CD14-positive monocyte (primary cell): ENCODE results near the gene ZNF83. TPM values are rescaled to one million over a fixed set of nuclear protein-coding genes. Genes with fewer than 3 reads are reported as not detected.

Experiments
- DNase-seq, 3 donors: peaks; one replicate each; pipeline ENCODE4 v3.0.0-alpha.2; 2011 to 2022
- H2AFZ ChIP-seq: 2 replicates; pipeline ENCODE4 v1.6.0; 2012; ENCODE audit warnings: mild to moderate bottlenecking, low read depth, low read length, inconsistent platforms; ENCODE audit not compliant: insufficient read depth, poor library complexity, severe bottlenecking
- H3K27ac ChIP-seq, 2 donors: 1 replicate in 1 of 2; 2 replicates in 1 of 2; pipeline ENCODE4 v1.5.1; 2012 to 2013; ENCODE audit warnings: low read length in 2 of 2, control low read depth in 1 of 2, inconsistent platforms in 1 of 2, low read depth in 1 of 2, mild to moderate bottlenecking in 1 of 2
- H3K27me3 ChIP-seq, 2 donors: one replicate each; pipeline versions ENCODE4 v1.6.0 to v1.6.1; 2011 to 2013; ENCODE audit warnings: low read length in 2 of 2; ENCODE audit not compliant: control insufficient read depth in 2 of 2, insufficient read depth in 2 of 2
- H3K36me3 ChIP-seq, 2 donors: replicated peaks in 1 of 2; 1 replicate in 1 of 2; 2 replicates in 1 of 2; pipeline versions ENCODE4 v1.5.1 to v1.6.1; 2012 to 2013; ENCODE audit warnings: low read length in 2 of 2, control low read depth in 1 of 2, inconsistent platforms in 1 of 2, mild to moderate bottlenecking in 1 of 2; ENCODE audit not compliant: insufficient read depth in 2 of 2, control insufficient read depth in 1 of 2
- H3K4me1 ChIP-seq, 2 donors: 1 replicate in 1 of 2; 2 replicates in 1 of 2; pipeline versions ENCODE4 v1.5.1 to v1.6.1; 2012 to 2013; ENCODE audit warnings: low read length in 2 of 2, control low read depth in 1 of 2, inconsistent platforms in 1 of 2, mild to moderate bottlenecking in 1 of 2, moderate library complexity in 1 of 2; ENCODE audit not compliant: insufficient read depth in 2 of 2, control insufficient read depth in 1 of 2
- H3K4me2 ChIP-seq: replicated peaks from 2 replicates; pipeline ENCODE3; 2012; ENCODE audit warnings: low read length, moderate library complexity, mild to moderate bottlenecking; ENCODE audit not compliant: poor library complexity, severe bottlenecking; ENCODE audit errors: extremely low read depth
- H3K4me3 ChIP-seq, 3 experiments: fragments of 200-600 bp in 1 of 3; sonication (generic) in 1 of 3; replicated peaks in 1 of 3; 1 replicate in 2 of 3; 2 replicates in 1 of 3; pipeline ENCODE4 v1.5.1; 2011 to 2013; ENCODE audit warnings: low read length in 3 of 3, mild to moderate bottlenecking in 3 of 3, control low read depth in 2 of 3, low read depth in 2 of 3, inconsistent platforms in 1 of 3, moderate library complexity in 1 of 3
- H3K79me2 ChIP-seq: 2 replicates; pipeline ENCODE4 v1.6.0; 2012; ENCODE audit warnings: mild to moderate bottlenecking, control low read depth, inconsistent platforms, low read length, moderate library complexity; ENCODE audit not compliant: insufficient read depth
- H3K9ac ChIP-seq: 2 replicates; pipeline ENCODE4 v1.6.0; 2017; ENCODE audit warnings: low read length, mild to moderate bottlenecking; ENCODE audit not compliant: insufficient read depth, poor library complexity, severe bottlenecking
- H3K9me3 ChIP-seq, 2 donors: replicated peaks in 1 of 2; 1 replicate in 1 of 2; 2 replicates in 1 of 2; pipeline versions ENCODE4 v1.5.1 to v1.6.1; 2012 to 2013; ENCODE audit warnings: low read length in 2 of 2, control low read depth in 1 of 2; ENCODE audit not compliant: control insufficient read depth in 1 of 2, insufficient read depth in 1 of 2
- H4K20me1 ChIP-seq: 2 replicates; pipeline ENCODE4 v1.6.0; 2012; ENCODE audit warnings: mild to moderate bottlenecking, low read length, control low read depth, moderate library complexity; ENCODE audit not compliant: insufficient read depth
- H3K27ac Mint-ChIP-seq, 7 donors: one replicate each; pipeline ENCODE4 v1.8.0; 2020; ENCODE audit warnings: mild to moderate bottlenecking in 7 of 7, mixed read lengths in 7 of 7, moderate library complexity in 6 of 7, inconsistent platforms in 2 of 7
- H3K27me3 Mint-ChIP-seq, 3 donors: one replicate each; pipeline ENCODE4 v1.8.0; 2021 to 2022; ENCODE audit warnings: low read depth in 3 of 3, mild to moderate bottlenecking in 3 of 3, mixed read lengths in 3 of 3, moderate library complexity in 3 of 3, inconsistent platforms in 1 of 3
- H3K36me3 Mint-ChIP-seq, 2 donors: one replicate each; pipeline ENCODE4 v1.8.0; 2020; ENCODE audit warnings: mixed read lengths in 2 of 2, inconsistent platforms in 1 of 2, mild to moderate bottlenecking in 1 of 2
- H3K4me1 Mint-ChIP-seq: one replicate; pipeline ENCODE4 v1.8.0; 2020; ENCODE audit warnings: mild to moderate bottlenecking, mixed read lengths
- H3K4me3 Mint-ChIP-seq, 2 donors: one replicate each; pipeline ENCODE4 v1.8.0; 2020; ENCODE audit warnings: mild to moderate bottlenecking in 2 of 2, mixed read lengths in 2 of 2, moderate library complexity in 1 of 2
- H3K9me3 Mint-ChIP-seq, 7 donors: one replicate each; pipeline ENCODE4 v1.8.0; 2020 to 2022; ENCODE audit warnings: mixed read lengths in 7 of 7, mild to moderate bottlenecking in 6 of 7, moderate library complexity in 6 of 7, inconsistent platforms in 2 of 7
- CTCF ChIP-seq: fragments of 200-600 bp; IDR thresholded peaks from one replicate; pipeline ENCODE4 v1.8.0; 2022; ENCODE audit warnings: antibody characterized with exemption, mild to moderate bottlenecking
- WGBS: methylation state at CpG from one replicate; pipeline ENCODE4 v1.1.5; 2013; ENCODE audit warnings: missing lambda C conversion rate; ENCODE audit not compliant: insufficient coverage; 5-methylcytosine and 5-hydroxymethylcytosine counted together
- intact Hi-C, 2 donors: fragments of 100-400 bp; cut with micrococcal nuclease; formaldehyde crosslinking; loops; one replicate each; pipeline versions ENCODE4 v1.15.0 to v1.15.1; 2023
- polyA plus RNA-seq, 3 donors: library from polyadenylated mRNA; depleted of rRNA in 1 of 3; unstranded in 2 of 3; stranded (reverse) in 1 of 3; fragments of 300-500 nt in 2 of 3; fragments of >200 nt in 1 of 3; fragmentation: Illumina TruSeq in 2 of 3; gene quantifications; 1 replicate in 2 of 3; 2 replicates in 1 of 3; pipeline ENCODE4 v1.2.3, GENCODE V29; 2012 to 2021

Gene ZNF83
- polyA plus RNA-seq, 3 donors = 2.4 to 47.1 (median 7.2) TPM

- H3K36me3 ChIP-seq = peaks cover 18 to 58% of the 10 kb centered on the region in 2 donors
- Mint-ChIP-seq H3K4me1 (peaks cover 5% of the 10 kb centered on the region), H3K27me3 (peaks cover 0 to 1% (median 0%) of the 10 kb centered on the region in 3 donors), H3K36me3 (peaks cover 44 to 57% of the 10 kb centered on the region in 2 donors), H3K4me3 (no peak overlapping the region), H3K27ac (peak overlapping the region in 1 of 7 donors; percentile 21), H3K9me3 (peaks cover 6 to 83% (median 47%) of the 10 kb centered on the region in 7 donors)
- DNase-seq = no peak
- H3K9me3 ChIP-seq = peaks cover 0 to 38% of the 10 kb centered on the region in 2 donors
- H3K27me3 ChIP-seq = no peaks in the 10 kb centered on the region
- no peaks in the 10 kb centered on the region for H3K4me1 ChIP-seq
- no peak overlapping the region for H3K4me3 ChIP-seq
- no peak overlapping the region for H3K9ac ChIP-seq
- intact Hi-C loops = no loop called here
- no peaks in the 10 kb centered on the region for H4K20me1 ChIP-seq
- H3K79me2 ChIP-seq = peaks cover 12% of the 10 kb centered on the region
- H3K4me2 ChIP-seq = no peak overlapping the region
- no CpG with 5 or more reads among the region's 4 CpGs for WGBS
- no peak overlapping the region for H2AFZ ChIP-seq
- no peak for TF ChIP-seq CTCF
- no peak overlapping the region for H3K27ac ChIP-seq
These were observed 26.9 kb upstream of the ZNF83 start for GRCh38 chr19:52665027-52665426.

- H3K9me3 ChIP-seq = peaks cover 0 to 39% of the 10 kb centered on the region in 2 donors
- Mint-ChIP-seq H3K27ac (no peak overlapping the region), H3K36me3 (peaks cover 44 to 58% of the 10 kb centered on the region in 2 donors), H3K27me3 (peaks cover 0 to 1% (median 0%) of the 10 kb centered on the region in 3 donors), H3K4me1 (peaks cover 3% of the 10 kb centered on the region), H3K9me3 (peaks cover 7 to 84% (median 52%) of the 10 kb centered on the region in 7 donors), H3K4me3 (no peak overlapping the region)
- WGBS = 100% methylated on average over 2 of the region's 5 CpGs
- H3K27me3 ChIP-seq = no peaks in the 10 kb centered on the region
- H3K4me3 ChIP-seq = no peak overlapping the region
- no peak overlapping the region for H3K4me2 ChIP-seq
- DNase-seq = no peak
- intact Hi-C loops = no loop called here
- no peaks in the 10 kb centered on the region for H3K4me1 ChIP-seq
- H3K36me3 ChIP-seq = peaks cover 22 to 59% of the 10 kb centered on the region in 2 donors
- no peak overlapping the region for H3K9ac ChIP-seq
- TF ChIP-seq CTCF = no peak
- H4K20me1 ChIP-seq = no peaks in the 10 kb centered on the region
- no peak overlapping the region for H3K27ac ChIP-seq
- H2AFZ ChIP-seq = no peak overlapping the region
- peaks cover 12% of the 10 kb centered on the region for H3K79me2 ChIP-seq
These were observed 26.3 kb upstream of the ZNF83 start for GRCh38 chr19:52664461-52664860.
